Measurements from ENCODE around the gene LSS. TPM values are rescaled to one million over a fixed set of nuclear protein-coding genes. Genes with fewer than 3 reads are reported as not detected.
A peak's percentile ranks its signal among the peaks of the same experiment; 100 is the strongest.
"Not testable (repeated sequence)": the region's sequence is repeated elsewhere in the genome, so short reads cannot be mapped to it uniquely, and the experiment has no call there.

Gene LSS
- total RNA-seq, 1 donor from 2014 or later = 52.6 TPM

DNA sequence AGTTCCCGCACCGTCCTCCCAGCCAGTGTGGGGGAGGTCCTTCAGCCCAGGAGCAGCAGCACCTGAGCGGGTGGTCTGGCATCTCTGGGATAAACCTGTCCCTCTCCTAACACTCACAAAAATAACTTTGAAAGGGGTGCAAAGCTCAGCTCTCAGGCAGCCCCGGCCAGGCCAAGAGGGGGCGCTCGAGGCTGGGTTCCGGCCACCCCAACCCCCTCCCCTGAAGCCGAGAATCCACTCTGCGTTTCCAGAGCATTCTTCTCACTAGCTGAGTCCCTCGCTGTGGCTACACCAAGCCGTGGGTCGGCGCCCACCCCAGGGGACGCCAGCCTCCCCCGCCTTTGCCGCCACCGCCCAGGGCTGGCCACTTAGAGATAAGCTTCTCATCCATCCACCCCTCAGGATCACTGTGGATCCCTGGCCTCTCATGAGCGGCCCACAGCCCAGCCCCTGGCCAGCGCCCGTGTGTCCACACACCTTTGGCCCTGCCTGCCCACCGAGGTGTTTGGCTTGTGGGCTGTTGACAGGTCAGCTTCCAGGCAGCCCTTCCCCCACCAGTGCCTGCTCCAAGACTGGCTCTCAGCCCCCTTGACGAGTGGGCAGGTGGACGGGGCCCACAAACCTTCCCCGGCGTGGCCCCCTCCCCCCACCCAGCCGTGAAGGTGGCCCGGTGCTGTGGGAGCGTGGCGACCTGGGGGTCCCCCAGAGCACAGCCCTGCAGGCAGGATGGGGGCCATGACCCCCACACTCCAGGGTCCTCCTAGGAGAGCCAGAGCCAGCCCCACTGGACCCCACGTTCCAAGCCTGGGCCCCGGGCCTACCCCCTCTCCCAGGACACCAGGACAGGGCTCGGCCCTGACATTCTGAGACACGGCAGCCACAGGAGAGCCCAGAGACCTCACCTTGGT is 75.1 kb downstream of the LSS start:
- peak; percentile 38 to 62 for DNase-seq (ENCODE audit: low read depth in 2 of 2)

- no peak for DNase-seq (ENCODE audit: low read depth in 2 of 2)
Measured at GRCh38 chr21:46152927-46153246, 75.7 kb downstream of the LSS start.

DNA sequence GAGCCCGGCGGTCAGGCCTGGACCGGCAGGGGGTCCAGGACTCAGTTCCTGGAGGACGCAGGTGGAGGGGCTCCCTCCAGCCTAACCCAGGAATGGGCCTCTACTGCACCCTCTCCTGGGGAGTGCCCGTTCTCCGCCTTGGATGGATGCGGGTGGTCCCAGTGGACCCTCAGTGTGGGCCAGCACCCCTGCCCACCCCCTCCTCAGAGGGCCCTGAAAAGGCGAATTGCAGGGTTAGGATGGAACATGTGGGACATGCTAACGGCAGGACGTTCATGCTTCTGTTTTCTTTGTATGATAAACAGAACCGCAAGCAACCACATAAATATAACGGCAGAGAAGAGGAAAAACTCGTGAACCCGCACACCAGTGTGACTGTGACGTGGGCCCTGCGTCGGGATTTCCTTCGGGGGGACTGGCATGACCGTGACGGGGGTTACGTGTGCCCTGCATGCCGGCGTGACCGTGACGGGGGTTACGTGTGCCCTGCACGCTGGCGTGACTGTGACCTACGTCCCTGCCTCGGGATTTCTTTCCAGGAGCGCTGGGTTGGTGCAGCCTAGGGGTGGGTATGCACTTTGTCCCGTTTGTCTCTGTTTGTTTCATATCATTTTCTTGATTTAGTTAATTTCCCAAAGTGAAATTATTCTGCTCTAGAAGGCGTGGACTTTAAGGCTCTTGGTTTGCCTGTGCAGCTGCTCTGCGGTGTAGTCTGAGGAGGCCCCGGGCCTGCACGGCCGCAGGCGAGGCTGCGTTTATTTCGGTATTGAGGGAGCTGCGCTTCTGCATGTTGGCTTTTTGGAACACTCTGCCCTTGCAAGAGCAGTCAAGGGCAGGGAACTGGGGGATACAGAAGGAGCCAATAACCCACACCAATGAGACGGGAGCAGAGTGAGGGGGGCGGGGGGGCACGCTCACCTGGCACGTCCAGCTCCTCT is 76.3 kb downstream of the LSS start:
- no peak for DNase-seq (ENCODE audit: low read depth in 2 of 2)

DNA sequence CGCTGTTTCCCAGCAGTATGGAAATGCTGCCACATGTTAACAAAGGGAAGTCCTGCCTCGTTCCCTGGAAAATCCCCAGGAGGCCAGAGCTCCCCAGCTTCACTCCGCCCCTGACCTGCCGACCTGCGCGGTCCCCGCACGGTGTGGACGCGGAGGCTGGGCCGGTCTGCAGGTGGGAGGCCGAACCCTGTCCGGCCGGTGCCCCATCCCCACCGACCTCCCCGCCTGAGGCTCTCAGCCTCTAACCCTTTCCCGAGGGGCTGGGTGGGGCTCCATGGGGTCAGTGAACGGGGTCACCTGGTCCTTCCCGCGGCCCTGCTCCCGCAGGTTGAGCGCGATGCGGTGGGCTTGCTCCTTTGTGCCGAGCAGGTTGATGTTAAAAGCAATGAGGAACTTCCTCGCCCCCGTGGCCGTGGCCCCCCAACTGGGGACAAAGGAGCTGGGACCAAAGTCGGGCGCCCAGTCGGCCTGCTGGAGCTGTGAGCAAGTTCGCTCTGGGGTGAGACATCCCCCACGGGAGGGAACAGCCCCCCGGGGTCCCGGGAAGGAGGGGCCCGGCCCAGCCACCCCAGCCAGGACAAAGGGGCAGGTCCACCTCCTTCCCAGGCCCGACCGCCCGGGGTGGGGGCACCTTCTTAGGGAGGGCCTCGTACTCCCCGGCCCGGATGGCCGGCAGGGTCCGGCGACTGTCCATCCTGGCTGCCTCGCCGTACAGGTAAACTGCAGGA is 77.1 kb downstream of the LSS start:
- DNase-seq (ENCODE audit: low read depth in 2 of 2) = no peak

DNA sequence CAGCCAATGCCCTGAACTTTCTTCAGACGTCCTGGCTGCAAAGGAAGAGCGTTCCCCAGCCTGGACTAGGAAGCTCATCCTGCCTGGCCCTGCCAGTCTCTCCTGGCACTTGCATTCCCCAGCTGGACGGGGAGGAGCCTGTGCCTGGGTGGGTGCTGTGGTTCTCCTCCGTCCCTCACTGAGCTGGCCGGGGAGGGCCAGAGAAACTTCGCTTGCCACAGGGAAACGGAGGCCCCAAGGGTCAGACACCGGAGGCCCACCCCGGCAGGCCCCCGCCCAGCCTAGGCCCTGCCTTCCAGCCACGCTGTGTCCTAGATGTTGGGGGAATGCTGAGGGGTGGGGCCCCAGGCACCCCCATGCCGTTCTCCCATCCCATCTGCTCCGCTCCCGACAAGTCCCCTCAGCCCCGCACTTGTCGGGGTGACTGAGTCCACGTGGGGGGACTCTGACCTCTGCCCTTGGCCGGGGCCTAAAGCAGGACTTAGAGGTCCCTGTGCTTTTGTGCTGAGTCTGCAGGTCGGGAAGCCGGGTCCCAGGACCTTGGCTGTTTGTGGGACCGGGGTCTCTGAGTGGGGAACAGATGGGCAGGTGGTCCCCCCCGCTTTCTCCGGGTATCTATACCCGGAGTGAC is 78.0 kb downstream of the LSS start:
- DNase-seq (ENCODE audit: low read depth in 2 of 2) = no peak

- no peak for DNase-seq (ENCODE audit: low read depth in 2 of 2)
Measured at GRCh38 chr21:46150073-46150472, 78.5 kb downstream of the LSS start.

GRCh38 chr21:46149205-46149901 is 79.2 kb downstream of the LSS start:
- no peak for DNase-seq (ENCODE audit: low read depth in 2 of 2)

GRCh38 chr21:46148106-46148505 is 80.5 kb downstream of the LSS start:
- no peak for DNase-seq (ENCODE audit: low read depth in 2 of 2)

DNA sequence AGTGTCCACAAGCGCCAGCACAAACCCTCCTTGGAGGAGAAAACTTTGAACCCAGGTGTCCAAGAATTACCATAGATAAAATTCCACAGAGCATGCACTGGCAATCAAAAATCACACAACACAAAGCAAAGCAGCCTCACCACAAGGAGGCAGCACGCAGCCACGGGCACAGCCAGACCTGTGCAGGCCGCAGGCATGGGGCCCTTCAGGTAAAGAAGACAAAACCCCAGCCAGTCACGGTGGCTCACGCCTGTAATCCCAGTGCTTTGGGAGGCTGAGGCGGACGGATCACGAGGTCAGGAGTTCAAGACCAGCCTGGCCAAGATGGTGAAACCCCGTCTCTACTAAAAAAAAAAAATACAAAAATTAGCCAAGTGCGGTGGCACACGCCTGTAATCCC is 81.1 kb downstream of the LSS start:
- peak; percentile 61 to 79 for DNase-seq (ENCODE audit: low read depth in 2 of 2)

DNA sequence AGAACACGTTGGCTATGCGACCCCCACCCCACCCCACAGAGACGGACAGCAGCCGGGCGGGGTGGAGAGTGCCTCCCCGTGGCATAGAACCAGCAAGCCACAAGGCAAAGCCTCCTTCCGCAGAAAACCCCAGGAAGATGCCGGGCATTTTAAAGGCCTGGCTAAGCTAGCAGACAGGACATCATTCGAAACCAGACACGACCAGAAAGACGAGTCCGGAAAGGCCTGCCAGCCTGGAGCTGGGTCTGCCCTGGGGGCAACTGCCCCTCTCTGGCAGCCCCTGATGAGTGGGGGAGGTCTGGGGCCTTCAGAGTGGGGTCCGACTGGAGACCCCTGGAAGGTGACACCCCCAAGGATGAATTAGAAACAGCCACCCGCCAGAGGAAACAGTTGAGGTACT is 81.7 kb downstream of the LSS start:
- DNase-seq (ENCODE audit: low read depth in 2 of 2) = no peak

GRCh38 chr21:46145840-46146691 is 82.5 kb downstream of the LSS start:
- DNase-seq (ENCODE audit: low read depth in 2 of 2) = no peak

DNA sequence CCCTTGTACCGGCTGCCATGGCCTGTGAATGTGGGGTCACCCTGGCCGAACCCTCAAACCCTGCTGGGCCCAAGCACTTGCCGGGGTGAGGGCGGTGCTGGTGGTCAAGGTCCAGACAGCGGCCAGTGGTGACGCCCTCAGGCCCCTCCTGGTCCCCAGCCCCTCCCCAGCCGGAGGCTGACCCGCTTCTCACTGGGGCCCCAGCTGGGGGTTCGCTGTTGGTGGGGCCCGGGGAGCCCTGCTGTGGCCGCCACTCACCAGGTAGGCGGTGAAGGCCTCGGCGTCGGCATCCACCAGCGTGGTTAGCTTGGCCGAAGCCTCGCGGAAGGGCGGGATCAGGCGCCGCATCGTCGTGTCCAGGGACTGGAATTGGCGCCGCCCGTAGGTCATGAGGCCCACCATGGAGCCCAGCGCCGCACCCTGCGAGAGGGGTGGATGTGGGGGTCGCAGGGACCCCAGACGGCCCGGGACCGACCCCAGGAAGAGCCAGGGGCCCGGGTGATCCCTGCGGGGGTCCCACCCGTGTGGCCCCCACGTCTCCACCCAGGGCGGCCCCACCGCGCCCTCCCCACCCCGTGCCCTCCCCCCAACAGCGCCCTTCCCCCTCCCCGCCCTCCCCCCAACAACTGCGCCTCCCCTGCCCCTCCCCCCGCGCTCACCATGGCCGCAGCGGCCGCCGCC is 83.3 kb downstream of the LSS start:
- DNase-seq (ENCODE audit: low read depth in 2 of 2) = no peak

- DNase-seq (ENCODE audit: low read depth in 2 of 2) = no peak
Measured at GRCh38 chr21:46144464-46145070, 84.0 kb downstream of the LSS start.

DNA sequence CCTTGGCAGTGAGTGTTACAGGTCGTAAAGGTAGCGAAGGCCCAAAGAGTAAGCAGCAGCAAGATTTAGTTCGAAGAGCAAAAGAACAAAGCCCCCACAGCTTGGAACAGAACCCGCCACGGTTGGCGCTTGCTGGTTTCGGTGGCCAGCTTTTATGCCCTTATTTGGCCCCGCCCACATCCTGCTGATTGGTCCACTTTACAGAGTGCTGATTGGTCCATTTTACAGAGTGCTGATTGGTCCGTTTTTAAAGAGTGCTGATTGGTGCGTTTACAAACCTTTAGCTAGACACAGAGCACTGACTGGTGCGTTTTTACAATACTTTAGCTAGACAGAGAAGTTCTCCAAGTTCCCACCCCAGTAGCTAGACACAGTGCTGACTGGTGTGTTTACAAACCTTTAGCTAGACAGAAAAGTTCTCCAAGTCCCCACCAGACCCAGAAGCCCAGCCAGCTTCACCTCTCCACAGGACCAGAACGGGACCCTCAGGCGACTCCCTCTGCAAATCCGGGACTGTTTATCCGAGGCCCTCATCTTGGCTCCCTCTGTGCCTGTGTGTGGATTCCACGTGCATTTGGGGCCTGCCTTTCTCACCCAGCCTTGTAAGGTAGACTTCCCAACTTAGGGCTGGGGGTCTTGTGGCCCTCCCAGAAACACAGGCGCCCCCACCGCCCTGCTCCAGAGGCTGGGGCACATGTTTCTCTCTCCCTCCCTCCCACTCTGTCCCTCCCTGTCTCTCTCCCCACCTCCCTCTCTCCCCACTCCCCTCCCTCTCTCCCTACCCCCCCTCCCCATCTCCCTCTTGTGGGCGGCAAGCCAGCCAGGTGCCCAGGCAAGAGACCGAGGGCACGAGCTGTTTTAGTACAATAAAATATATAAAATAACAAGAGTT is 85.7 kb downstream of the LSS start:
- no peak for DNase-seq (ENCODE audit: low read depth in 2 of 2)

DNA sequence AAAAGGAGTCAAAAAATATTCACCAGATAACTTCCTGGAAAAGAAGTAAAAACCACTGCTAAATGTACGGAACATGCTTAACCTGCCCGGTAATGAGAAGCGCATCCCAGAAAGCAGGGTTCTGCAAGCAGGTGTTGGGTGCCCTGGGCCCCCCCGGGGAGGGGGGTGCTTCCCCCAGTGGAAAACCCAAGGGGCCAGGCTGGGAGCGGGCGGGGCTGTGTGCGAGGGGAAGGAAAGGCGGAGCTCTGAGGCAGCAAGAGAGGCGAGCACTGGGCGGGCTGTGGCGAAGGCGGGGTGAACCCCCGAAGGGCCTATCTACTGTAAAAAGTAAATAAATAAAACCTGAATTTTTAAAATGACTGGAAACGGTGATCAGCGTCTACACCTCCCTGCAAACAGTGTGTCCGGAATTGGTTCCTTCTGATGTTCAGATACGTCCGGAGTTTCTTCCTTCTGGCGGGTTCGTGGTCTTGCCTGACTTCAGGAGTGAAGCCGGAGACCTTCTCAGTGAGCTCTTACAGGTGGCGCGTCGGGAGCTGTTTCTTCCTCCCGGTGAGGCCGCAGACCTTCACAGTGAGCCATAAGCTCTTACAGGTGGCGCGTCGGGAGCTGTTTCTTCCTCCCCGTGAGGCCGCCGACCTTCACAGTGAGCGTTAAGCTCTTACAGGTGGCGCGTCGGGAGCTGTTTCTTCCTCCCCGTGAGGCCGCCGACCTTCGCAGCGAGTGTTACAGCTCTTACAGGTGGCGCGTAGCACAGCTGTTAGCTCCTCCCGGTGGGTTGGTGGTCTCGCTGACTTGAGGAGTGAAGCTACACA is 86.6 kb downstream of the LSS start:
- DNase-seq (ENCODE audit: low read depth in 2 of 2) = no peak

DNA sequence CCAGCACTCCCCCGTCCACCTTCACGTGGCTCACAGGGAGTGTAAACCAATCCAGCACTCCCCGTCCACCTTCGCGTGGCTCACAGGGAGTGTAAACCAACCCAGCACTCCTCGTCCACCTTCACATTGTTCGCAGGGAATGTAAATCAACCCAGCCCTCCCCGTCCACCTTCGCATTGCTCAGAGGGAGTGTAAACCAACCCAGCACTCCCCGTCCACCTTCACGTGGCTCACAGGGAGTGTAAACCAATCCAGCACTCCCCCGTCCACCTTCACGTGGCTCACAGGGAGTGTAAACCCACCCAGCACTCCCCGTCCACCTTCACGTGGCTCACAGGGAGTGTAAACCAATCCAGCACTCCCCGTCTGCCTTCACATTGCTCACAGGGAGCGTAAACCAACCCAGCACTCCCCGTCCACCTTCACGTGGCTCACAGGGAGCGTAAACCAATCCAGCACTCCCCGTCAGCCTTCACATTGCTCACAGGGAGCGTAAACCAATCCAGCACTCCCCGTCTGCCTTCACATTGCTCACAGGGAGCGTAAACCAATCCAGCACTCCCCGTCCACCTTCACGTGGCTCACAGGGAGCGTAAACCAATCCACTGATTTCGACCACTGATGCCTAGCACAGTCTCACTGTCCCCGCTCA is 88.1 kb downstream of the LSS start:
- not testable (repeated sequence) for DNase-seq (ENCODE audit: low read depth in 2 of 2)

Data from lung microvascular endothelial cell (primary cell).